GM19099 (cell line): ENCODE measurements around the gene ATG12.

ENCODE experiments used
- POLR2A ChIP-seq: IDR thresholded peaks from 3 replicates; pipeline ENCODE4 v1.6.1; 2011; ENCODE audit warnings: low read depth; ENCODE audit not compliant: insufficient read length; ENCODE audit errors: extremely low read depth

ATG12 gene

GRCh38 chr5:115815006-115815692, 26.2 kb downstream of the ATG12 start:
- no peak for TF ChIP-seq POLR2A

DNA sequence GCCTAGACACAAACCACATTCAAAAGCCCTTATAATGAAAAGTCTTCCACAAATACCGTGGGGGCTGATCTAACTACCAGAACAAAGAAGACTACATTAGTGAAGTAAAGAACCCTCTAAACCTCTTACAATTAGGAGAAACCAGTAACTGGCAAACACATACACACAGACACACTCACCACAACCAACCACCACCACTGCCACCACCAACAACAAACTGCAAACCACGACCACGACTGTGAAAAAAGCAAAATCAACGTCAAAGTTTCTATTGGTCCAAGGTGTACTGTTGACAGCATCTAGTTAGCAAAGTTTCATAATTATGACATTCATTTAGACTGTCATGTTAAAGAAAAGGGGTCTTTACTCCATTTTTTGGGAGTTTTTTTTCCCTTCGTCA, 27.6 kb downstream of the ATG12 start:
- no peak for TF ChIP-seq POLR2A

- TF ChIP-seq POLR2A: no peak
Measured at GRCh38 chr5:115812372-115812771, 29.0 kb downstream of the ATG12 start.

- TF ChIP-seq POLR2A: no peak
Measured at GRCh38 chr5:115811406-115811805, 30.0 kb downstream of the ATG12 start.

DNA sequence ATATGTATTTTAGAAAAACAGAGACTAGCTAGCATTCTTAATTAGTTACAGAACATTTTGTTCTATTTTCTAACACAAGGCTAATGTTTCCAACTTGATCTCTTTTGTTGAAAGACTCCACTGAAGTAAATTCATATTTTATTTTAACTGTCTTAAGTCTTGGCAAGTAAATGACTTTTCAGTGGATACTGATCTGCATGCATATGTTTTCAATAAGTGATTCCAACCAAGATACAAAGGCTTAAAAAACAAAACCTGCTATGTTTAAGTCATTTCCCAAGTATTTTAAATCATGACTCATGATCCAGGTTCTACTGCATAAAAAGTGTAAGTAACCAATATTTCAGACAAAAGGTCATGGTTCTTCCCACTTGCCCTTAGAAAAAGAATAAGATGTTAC, 30.6 kb downstream of the ATG12 start:
- TF ChIP-seq POLR2A: no peak

DNA sequence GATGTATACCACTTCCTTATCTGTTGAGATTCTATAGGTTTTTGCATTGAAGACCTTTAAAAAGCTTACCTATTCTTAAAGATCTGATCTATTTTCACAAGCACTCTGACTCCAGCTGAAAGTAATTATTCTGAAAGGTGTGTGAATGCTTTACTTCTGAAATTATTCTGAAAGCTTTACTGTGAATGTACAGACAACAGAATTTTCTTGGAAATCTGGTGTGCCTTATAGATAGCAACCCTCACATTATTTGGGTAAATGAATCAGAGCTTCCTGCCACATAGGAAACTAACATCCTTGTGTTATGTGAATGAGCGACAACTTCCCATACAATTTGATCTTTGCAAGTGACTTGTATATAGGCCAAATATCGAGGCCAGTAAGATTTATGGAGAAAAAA, 31.4 kb downstream of the ATG12 start:
- no peak for TF ChIP-seq POLR2A

DNA sequence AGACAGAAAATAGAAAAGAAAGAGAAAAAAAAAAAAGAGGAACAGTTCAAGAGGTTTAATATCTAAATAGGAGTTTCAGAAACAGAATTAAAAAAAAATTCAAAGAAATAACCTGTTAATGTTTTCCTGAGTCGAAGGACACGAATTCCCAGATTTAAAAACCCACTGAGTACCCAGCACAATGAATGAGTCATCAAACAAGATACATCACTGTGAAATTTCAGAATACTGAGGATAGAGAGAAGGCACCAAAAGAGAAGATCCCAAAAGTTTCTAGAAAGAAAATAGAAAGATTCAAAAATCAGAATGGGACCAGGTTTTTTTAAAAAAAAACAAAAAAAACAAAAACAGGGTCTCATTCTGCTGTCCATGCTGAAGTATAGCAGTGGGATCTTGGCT, 33.7 kb downstream of the ATG12 start:
- no peak for TF ChIP-seq POLR2A

DNA sequence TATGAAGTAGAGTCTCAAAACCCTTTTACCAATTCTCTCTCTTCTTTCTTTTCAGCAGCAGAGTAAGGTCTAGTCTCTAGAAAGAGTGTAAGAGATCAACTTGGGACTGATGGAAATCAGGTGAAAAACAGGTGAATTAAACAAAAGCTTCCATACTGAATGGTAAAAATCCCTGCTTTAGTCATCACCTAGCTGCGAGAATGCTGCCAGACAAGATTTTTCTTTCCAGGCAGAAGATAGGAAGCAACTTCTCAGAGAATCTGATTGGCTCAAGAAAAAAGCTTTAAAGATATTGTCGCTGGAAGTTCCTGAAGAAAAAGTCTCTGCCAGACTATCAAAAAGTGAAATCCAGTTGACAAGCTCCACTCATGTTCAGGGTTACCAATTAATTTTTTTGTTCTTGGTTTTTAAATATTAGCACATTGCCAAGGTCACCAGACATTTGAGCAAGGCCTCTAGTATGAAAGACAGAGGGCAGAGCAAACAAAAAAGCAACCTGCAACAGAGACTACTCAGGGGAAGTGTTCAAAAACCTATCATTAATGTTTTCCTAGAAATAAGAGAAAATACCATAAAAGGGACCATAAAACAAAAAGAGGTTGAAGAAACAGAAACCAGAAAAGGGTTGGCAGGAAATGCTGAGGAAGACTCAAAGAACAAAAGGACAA, 34.2 kb downstream of the ATG12 start:
- no peak for TF ChIP-seq POLR2A

DNA sequence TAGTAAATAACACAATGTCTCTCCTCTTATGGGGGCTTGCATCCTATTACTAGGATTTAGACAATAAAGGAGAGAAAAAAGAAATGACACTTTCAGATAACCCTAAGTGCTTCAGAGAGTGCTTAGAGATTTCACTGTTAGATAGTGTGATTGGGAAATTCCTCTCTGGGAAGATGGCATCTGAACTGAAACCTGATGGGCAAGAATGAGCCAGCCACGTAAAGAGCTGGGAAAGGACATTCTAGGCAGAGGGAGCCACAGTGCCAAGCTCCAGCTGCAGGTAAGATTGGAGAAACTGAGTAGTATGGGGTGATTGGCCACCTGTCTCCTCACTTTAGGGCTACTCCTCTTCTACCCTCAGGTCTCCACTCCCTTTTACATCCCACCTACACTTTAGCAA, 39.4 kb downstream of the ATG12 start:
- no peak for TF ChIP-seq POLR2A

GRCh38 chr5:115801152-115801551, 40.2 kb downstream of the ATG12 start:
- no peak for TF ChIP-seq POLR2A

GRCh38 chr5:115800108-115800507, 41.3 kb downstream of the ATG12 start:
- no peak for TF ChIP-seq POLR2A

GRCh38 chr5:115798252-115798651, 43.1 kb downstream of the ATG12 start:
- no peak for TF ChIP-seq POLR2A

DNA sequence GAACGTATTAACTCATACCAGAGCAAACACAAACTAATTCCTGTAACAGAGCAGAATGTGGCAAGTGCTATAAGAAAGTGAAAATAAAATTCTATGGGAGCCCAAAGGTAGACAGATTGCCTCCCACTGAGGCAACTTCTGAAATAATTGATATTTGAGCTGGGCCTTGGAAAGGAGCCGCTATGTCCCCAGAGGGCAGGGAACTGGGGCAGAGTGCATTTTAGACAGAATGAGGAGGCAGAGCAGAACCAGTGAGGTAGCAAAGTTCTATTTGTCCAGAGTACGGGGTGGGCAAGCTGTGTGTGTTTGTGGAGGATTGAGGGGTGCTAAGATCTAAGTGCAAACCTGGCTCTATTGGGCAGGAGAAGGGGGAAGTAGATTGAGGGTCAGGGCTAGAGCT, 44.7 kb downstream of the ATG12 start:
- TF ChIP-seq POLR2A: no peak

DNA sequence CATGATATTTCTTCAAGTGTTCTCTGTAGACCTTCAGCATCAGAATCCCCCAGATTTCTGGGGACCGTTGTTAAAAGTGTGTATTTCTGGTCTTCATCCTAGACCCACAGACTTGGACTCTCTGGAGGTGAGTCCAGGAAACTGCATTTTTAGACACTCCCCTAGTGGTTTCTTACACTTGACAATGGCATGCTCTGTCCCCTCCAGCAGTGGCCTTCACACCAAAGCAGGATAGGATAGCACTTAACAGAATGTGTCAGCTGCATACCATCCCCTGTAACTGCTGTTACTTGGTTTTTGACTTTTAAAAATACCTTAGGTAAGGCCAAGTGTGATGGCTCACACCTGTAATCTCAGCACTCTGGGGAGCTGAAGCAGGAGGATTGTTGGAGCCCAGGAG, 45.7 kb downstream of the ATG12 start:
- no peak for TF ChIP-seq POLR2A

DNA sequence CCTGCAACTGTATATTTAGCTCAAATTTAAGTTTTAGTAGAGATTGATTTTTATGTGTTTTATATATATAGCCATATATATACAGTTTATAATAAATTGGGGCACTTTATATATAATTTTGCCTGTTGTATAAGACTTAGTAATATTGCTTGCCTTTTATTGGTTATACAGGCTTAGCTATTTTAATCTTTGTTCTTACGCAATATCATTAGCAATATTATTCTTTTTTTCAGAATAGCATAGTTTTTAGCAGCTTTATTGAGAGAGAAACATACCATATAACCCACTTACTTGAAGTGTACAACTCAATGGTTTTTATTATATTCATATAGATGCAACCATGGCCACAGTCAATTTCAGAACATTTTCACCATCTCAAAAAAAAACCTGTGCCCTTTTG, 52.9 kb downstream of the ATG12 start:
- TF ChIP-seq POLR2A: no peak

DNA sequence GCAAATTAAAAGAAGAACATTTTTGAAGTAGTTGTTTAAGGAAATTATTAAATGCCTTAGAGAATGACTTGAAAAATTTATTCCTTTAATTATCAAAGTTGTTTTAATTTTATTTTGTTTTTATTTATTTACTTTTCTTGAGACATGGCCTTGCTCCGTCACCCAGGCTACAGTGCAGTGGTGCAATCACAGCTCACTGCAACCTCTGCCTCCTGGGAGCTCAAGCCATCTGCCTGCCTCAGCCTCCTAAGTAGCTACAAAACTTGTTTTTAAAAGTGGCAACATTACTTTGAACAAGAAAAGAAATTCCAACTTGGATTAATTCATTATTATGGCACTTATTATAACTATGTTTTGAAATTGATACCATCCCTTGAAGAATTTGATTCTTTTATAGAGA, 53.9 kb downstream of the ATG12 start:
- TF ChIP-seq POLR2A: no peak
